ENCODE results near the gene PPM1J.
A peak's percentile ranks its signal among the peaks of the same experiment; 100 is the strongest.

The PPM1J gene

GRCh38 chr1:112698366-112699310 is 16.5 kb downstream of the PPM1J start:
- peak overlapping the region; percentile 98 for H3K27ac ChIP-seq
- H3K9me3 ChIP-seq (ENCODE audit: control insufficient read depth, low read length): no peaks in the 10 kb centered on the region
- H2AFZ ChIP-seq: peak overlapping the region; percentile 50
- H3K79me2 ChIP-seq: no peaks in the 10 kb centered on the region
- no peak overlapping the region for H3K9ac ChIP-seq
- peak overlapping the region; percentile 0 for H3K4me3 ChIP-seq (ENCODE audit: low read depth, low read length)
- TF ChIP-seq, protein P1, sequence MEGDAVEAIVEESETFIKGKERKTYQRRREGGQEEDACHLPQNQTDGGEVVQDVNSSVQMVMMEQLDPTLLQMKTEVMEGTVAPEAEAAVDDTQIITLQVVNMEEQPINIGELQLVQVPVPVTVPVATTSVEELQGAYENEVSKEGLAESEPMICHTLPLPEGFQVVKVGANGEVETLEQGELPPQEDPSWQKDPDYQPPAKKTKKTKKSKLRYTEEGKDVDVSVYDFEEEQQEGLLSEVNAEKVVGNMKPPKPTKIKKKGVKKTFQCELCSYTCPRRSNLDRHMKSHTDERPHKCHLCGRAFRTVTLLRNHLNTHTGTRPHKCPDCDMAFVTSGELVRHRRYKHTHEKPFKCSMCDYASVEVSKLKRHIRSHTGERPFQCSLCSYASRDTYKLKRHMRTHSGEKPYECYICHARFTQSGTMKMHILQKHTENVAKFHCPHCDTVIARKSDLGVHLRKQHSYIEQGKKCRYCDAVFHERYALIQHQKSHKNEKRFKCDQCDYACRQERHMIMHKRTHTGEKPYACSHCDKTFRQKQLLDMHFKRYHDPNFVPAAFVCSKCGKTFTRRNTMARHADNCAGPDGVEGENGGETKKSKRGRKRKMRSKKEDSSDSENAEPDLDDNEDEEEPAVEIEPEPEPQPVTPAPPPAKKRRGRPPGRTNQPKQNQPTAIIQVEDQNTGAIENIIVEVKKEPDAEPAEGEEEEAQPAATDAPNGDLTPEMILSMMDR (IDR thresholded peaks at IDR 0.05): no peak
- peaks cover 38% of the 10 kb centered on the region for H3K4me1 ChIP-seq
- no peaks in the 10 kb centered on the region for H3K36me3 ChIP-seq (ENCODE audit: control insufficient read depth, insufficient read depth, low read length)
- H3K27me3 ChIP-seq (ENCODE audit: control insufficient read depth, insufficient read depth, low read length): no peaks in the 10 kb centered on the region
- peak overlapping the region; percentile 11 for H3K4me2 ChIP-seq (ENCODE audit: low read length)

DNA sequence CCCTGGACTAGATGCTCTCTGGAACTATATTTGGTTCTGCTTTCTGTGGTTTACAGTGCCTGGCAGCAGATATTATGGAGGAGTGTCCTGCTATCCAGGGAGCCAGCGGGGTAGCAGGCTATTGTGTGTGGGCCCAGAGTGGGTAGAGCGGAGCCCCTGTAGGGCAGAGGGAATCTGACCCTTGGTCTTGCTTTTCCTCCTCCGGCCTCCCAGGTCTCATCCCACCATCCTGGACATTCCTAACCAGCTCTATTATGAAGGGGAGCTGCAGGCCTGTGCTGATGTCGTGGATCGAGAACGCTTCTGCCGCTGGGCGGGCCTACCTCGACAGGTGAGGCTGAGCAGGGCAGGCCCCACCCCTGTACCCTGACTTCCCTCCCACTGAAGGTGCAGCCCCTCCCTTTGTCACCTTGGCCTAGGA is 17.3 kb downstream of the PPM1J start:
- Histone ChIP-seq H3K4me1 (peaks cover 31% of the 10 kb centered on the region), H3K27ac (peak overlapping the region; percentile 98), H3K9ac (no peak overlapping the region), H3K27me3 (ENCODE audit: control insufficient read depth, insufficient read depth, low read length) (no peaks in the 10 kb centered on the region), H3K36me3 (ENCODE audit: control insufficient read depth, insufficient read depth, low read length) (no peaks in the 10 kb centered on the region), H3K4me2 (ENCODE audit: low read length) (no peak overlapping the region), H3K4me3 (ENCODE audit: low read depth, low read length) (no peak overlapping the region), H3K9me3 (ENCODE audit: control insufficient read depth, low read length) (no peaks in the 10 kb centered on the region), H3K79me2 (no peaks in the 10 kb centered on the region), H2AFZ (no peak overlapping the region)
- TF ChIP-seq, protein P1 (IDR thresholded peaks at IDR 0.05): no peak

DNA sequence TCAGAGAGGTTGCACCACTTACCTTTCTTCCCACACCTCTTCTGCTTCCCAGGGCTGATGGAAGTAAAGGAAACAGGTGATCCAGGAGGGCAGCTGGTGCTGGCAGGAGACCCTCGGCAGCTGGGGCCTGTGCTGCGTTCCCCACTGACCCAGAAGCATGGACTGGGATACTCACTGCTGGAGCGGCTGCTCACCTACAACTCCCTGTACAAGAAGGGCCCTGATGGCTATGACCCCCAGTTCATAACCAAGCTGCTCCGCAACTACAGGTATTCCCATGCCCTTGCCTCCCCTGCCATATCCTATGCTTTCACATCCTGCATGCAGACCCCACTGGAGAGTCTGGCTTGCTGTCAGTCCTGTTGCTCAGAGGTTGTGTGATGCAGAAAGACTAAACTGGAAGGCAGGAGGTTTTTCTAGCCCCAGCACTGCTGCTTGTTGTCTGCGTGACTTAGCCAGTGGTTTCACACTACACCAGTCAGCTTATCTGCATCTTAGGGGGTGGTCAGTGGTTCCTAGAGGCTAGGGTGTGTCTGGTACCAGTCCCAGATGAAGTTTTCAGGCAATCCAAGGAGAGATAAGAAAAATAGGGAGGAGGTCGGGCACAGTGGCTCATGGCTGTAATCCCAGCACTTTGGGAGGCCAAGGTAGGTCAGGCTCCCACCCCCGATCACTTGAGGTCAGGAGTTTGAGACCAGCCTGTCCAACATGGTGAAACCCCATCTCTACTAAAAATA is 18.4 kb downstream of the PPM1J start:
- Histone ChIP-seq H3K4me2 (ENCODE audit: low read length) (no peak overlapping the region), H3K4me3 (ENCODE audit: low read depth, low read length) (no peak overlapping the region), H3K4me1 (peaks cover 24% of the 10 kb centered on the region), H3K79me2 (no peaks in the 10 kb centered on the region), H3K36me3 (ENCODE audit: control insufficient read depth, insufficient read depth, low read length) (no peaks in the 10 kb centered on the region), H3K27ac (no peak overlapping the region), H2AFZ (no peak overlapping the region), H3K27me3 (ENCODE audit: control insufficient read depth, insufficient read depth, low read length) (no peaks in the 10 kb centered on the region), H3K9ac (no peak overlapping the region), H3K9me3 (ENCODE audit: control insufficient read depth, low read length) (no peaks in the 10 kb centered on the region)
- TF ChIP-seq, protein P1 (IDR thresholded peaks at IDR 0.05): no peak

GRCh38 chr1:112695276-112695675 is 19.9 kb downstream of the PPM1J start:
- no peaks in the 10 kb centered on the region for H3K9me3 ChIP-seq (ENCODE audit: control insufficient read depth, low read length)
- H3K4me2 ChIP-seq (ENCODE audit: low read length): no peak overlapping the region
- no peak overlapping the region for H3K9ac ChIP-seq
- H3K4me3 ChIP-seq (ENCODE audit: low read depth, low read length): no peak overlapping the region
- no peaks in the 10 kb centered on the region for H3K79me2 ChIP-seq
- H3K27ac ChIP-seq: no peak overlapping the region
- H3K27me3 ChIP-seq (ENCODE audit: control insufficient read depth, insufficient read depth, low read length): no peaks in the 10 kb centered on the region
- H3K4me1 ChIP-seq: peaks cover 12% of the 10 kb centered on the region
- TF ChIP-seq, protein P1 (IDR thresholded peaks at IDR 0.05): no peak
- no peak overlapping the region for H2AFZ ChIP-seq
- no peaks in the 10 kb centered on the region for H3K36me3 ChIP-seq (ENCODE audit: control insufficient read depth, insufficient read depth, low read length)
